GM12878 (cell line): Measurements from ENCODE around the gene SCAMP5. TPM values are rescaled to one million over a fixed set of nuclear protein-coding genes. Genes with fewer than 3 reads are reported as not detected.
A peak's percentile ranks its signal among the peaks of the same experiment; 100 is the strongest.

Experiments
- ASH2L ChIP-seq: fragments of 300-600, 200-600 bp; sonication (generic); IDR thresholded peaks from 2 replicates; pipeline ENCODE4 v1.6.1; 2017; ENCODE audit warnings: low read depth, mild to moderate bottlenecking, borderline replicate concordance
- ATF7 ChIP-seq: fragments of 450-650 bp; IDR thresholded peaks from 2 replicates; pipeline ENCODE4 v1.6.1; 2016; ENCODE audit warnings: low read depth, mild to moderate bottlenecking
- BCLAF1 ChIP-seq: fragments of 450-650 bp; IDR thresholded peaks from 2 replicates; pipeline ENCODE4 v1.6.1; 2017; ENCODE audit warnings: antibody characterized with exemption, mild to moderate bottlenecking, moderate library complexity
- CEBPB ChIP-seq, 2 experiments: fragments of 150-350 bp in 1 of 2; IDR thresholded peaks; 2 replicates each; pipeline ENCODE4 v1.6.1; 2012 to 2014; ENCODE audit warnings: low read depth in 2 of 2, low read length in 2 of 2, borderline replicate concordance in 1 of 2, inconsistent platforms in 1 of 2
- CHD4 ChIP-seq: fragments of 200-600 bp; sonication (generic); IDR thresholded peaks from 2 replicates; pipeline ENCODE4 v1.6.1; 2016; ENCODE audit warnings: mild to moderate bottlenecking
- E2F8 ChIP-seq: fragments of 450-650 bp; IDR thresholded peaks from 2 replicates; pipeline ENCODE4 v1.6.1; 2018; ENCODE audit warnings: mild to moderate bottlenecking, low read depth, moderate library complexity; ENCODE audit not compliant: partially characterized antibody
- EED ChIP-seq: sonication (generic); IDR thresholded peaks from 2 replicates; pipeline ENCODE4 v1.6.1; 2016; ENCODE audit warnings: antibody characterized with exemption, low read depth
- ETV6 ChIP-seq, 2 experiments: fragments of 450-650 bp in 1 of 2; IDR thresholded peaks in 1 of 2; conservative IDR thresholded peaks in 1 of 2; 2 replicates each; pipeline ENCODE4 v1.6.1; 2014; ENCODE audit warnings: antibody characterized with exemption in 1 of 2, borderline replicate concordance in 1 of 2, low read depth in 1 of 2, mild to moderate bottlenecking in 1 of 2, moderate library complexity in 1 of 2
- FOXK2 ChIP-seq: fragments of 450-650 bp; IDR thresholded peaks from 2 replicates; pipeline ENCODE4 v1.6.1; 2017; ENCODE audit warnings: mild to moderate bottlenecking, moderate library complexity
- GATAD2B ChIP-seq: fragments of 450-650 bp; conservative IDR thresholded peaks from 2 replicates; pipeline ENCODE4 v1.6.1; 2017; ENCODE audit warnings: low read depth, mild to moderate bottlenecking, moderate library complexity
- NFXL1 ChIP-seq: fragments of 450-650 bp; IDR thresholded peaks from 2 replicates; pipeline ENCODE4 v1.6.1; 2017; ENCODE audit warnings: antibody characterized with exemption, mild to moderate bottlenecking, borderline replicate concordance
- NRF1 ChIP-seq: conservative IDR thresholded peaks from 2 replicates; pipeline ENCODE4 v1.6.1; 2011; ENCODE audit warnings: mild to moderate bottlenecking, low read depth, low read length, improper control_type of control experiment
- POLR2AphosphoS5 ChIP-seq: IDR thresholded peaks from 2 replicates; pipeline ENCODE4 v1.6.1; 2011; ENCODE audit warnings: mild to moderate bottlenecking, low read length, inconsistent platforms
- POU2F2 ChIP-seq: IDR thresholded peaks from 3 replicates; pipeline ENCODE4 v1.6.1; 2011; ENCODE audit warnings: low read depth, mild to moderate bottlenecking, low read length, borderline replicate concordance
- RAD51 ChIP-seq: fragments of 450-650 bp; IDR thresholded peaks from 2 replicates; pipeline ENCODE4 v1.6.1; 2016; ENCODE audit warnings: moderate library complexity, mild to moderate bottlenecking, inconsistent platforms
- RCOR1 ChIP-seq: conservative IDR thresholded peaks from 2 replicates; pipeline ENCODE4 v1.6.1; 2012; ENCODE audit warnings: low read depth, low read length, improper control_type of control experiment
- RELA ChIP-seq: fragments of 450-650 bp; IDR thresholded peaks from 2 replicates; pipeline ENCODE4 v1.8.0; 2014; ENCODE audit warnings: borderline replicate concordance; ENCODE audit not compliant: partially characterized antibody
- SPI1 ChIP-seq: IDR thresholded peaks from 2 replicates; pipeline ENCODE4 v1.6.1; 2011; ENCODE audit warnings: low read depth, mild to moderate bottlenecking, low read length, moderate library complexity, borderline replicate concordance; ENCODE audit not compliant: insufficient read depth
- SREBF1 ChIP-seq: IDR thresholded peaks from 2 replicates; pipeline ENCODE4 v1.6.1; 2012; ENCODE audit warnings: mild to moderate bottlenecking, low read length
- TAF1 ChIP-seq: IDR thresholded peaks from 2 replicates; pipeline ENCODE4 v1.6.1; 2011; ENCODE audit warnings: mild to moderate bottlenecking, low read depth, low read length, borderline replicate concordance
- TCF12 ChIP-seq: IDR thresholded peaks from 2 replicates; pipeline ENCODE4 v1.6.1; 2011; ENCODE audit warnings: low read depth, mild to moderate bottlenecking, low read length
- USF2 ChIP-seq: IDR thresholded peaks from 2 replicates; pipeline ENCODE4 v1.6.1; 2011; ENCODE audit warnings: low read depth, low read length, improper control_type of control experiment, borderline replicate concordance
- WRNIP1 ChIP-seq: IDR thresholded peaks from 2 replicates; pipeline ENCODE4 v1.6.1; 2011; ENCODE audit warnings: low read depth, low read length, improper control_type of control experiment, borderline replicate concordance
- ZNF217 ChIP-seq: fragments of 450-650 bp; IDR thresholded peaks from 2 replicates; pipeline ENCODE4 v1.6.1; 2017; ENCODE audit warnings: antibody characterized with exemption, mild to moderate bottlenecking
- polyA plus RNA-seq, 11 experiments: library from polyadenylated mRNA; depleted of rRNA in 4 of 11; unstranded in 6 of 11; stranded (reverse) in 5 of 11; fragments of >200 nt; fragmentation: Nextera tagmentation in 4 of 11; fragmentation: Illumina TruSeq in 1 of 11; extraction: Ambion mirVana in 4 of 11; extraction: Trizol in 1 of 11; gene quantifications; 1 replicate in 1 of 11; 2 replicates in 10 of 11; pipeline versions ENCODE4 v1.2.1 to v1.2.3, GENCODE V29; 2011 to 2016; ENCODE audit warnings: inconsistent platforms in 2 of 11, missing spikeins in 2 of 11, low read depth in 1 of 11
- total RNA-seq, 4 experiments: library from RNA; depleted of rRNA in 3 of 4; stranded (reverse); fragments of >200 nt in 3 of 4; fragmentation: Illumina TruSeq in 1 of 4; extraction: Trizol in 1 of 4; gene quantifications; 2 replicates each; pipeline versions ENCODE4 v1.2.1 to v1.2.3, GENCODE V29; 2013 to 2021

Gene SCAMP5
- total and polyA plus RNA-seq, 10 of the 15 experiments (the other 5 are each of a cell fraction or from before 2014, with no cell fraction given), result 1.6 to 41.6 (median 16.9) TPM

GRCh38 chr15:75008629-75009326 is 13.4 kb downstream of the SCAMP5 start (continued):
- no peak for TF ChIP-seq CEBPB (IDR thresholded peaks at IDR 0.05; ENCODE audit: borderline replicate concordance in 1 of 2, low read depth in 2 of 2, low read length in 2 of 2)
- TF ChIP-seq ZNF217, result 0 out of 2 replicates have a peak, but pooled peaks have one; percentile 8
- no peak for TF ChIP-seq ETV6 (conservative IDR thresholded peaks at IDR 0.05 in 1 of 2, IDR thresholded peaks at IDR 0.05 in 1 of 2; ENCODE audit: borderline replicate concordance in 1 of 2, low read depth in 1 of 2)
- peak; percentile 6; the same call in 1 of the 2 replicates for TF ChIP-seq EED
- no peak for TF ChIP-seq RCOR1
- TF ChIP-seq NFXL1, result no peak
- no peak; the same call in 1 of the 2 replicates for TF ChIP-seq FOXK2
- no peak for TF ChIP-seq E2F8
- 0 out of 2 replicates have a peak, but pooled peaks have one; percentile 12 for TF ChIP-seq GATAD2B
- TF ChIP-seq CHD4, result 0 out of 2 replicates have a peak, but pooled peaks have one; percentile 34
- TF ChIP-seq USF2, result no peak
- peak; percentile 64 for TF ChIP-seq ATF7
- peak; percentile 37; the same call in 1 of the 3 replicates for TF ChIP-seq POU2F2
- no peak for TF ChIP-seq ASH2L
- TF ChIP-seq BCLAF1, result no peak
- no peak for TF ChIP-seq TAF1
- no peak for TF ChIP-seq RELA
- no peak for TF ChIP-seq POLR2AphosphoS5
- no peak for TF ChIP-seq RAD51
- TF ChIP-seq NRF1, result no peak
- TF ChIP-seq TCF12, result peak; percentile 82
- TF ChIP-seq SREBF1, result no peak
- TF ChIP-seq SPI1, result peak; percentile 60
- no peak for TF ChIP-seq WRNIP1
